Tibial nerve (tissue), 4 donors: Measurements from ENCODE around the gene PALB2. TPM values are rescaled to one million over a fixed set of nuclear protein-coding genes. Genes with fewer than 3 reads are reported as not detected.
"Not testable (repeated sequence)": the region's sequence is repeated elsewhere in the genome, so short reads cannot be mapped to it uniquely, and the experiment has no call there.

ENCODE experiments used
- DNase-seq, 2 donors: peaks; one replicate each; pipeline ENCODE4 v3.0.0-alpha.2; 2019; ENCODE audit warnings: low spot score in 2 of 2
- H3K27ac ChIP-seq, 4 donors: fragments of 200-600 bp; sonication (generic) in 3 of 4; one replicate each; pipeline ENCODE4 v1.5.1; 2017 to 2019; ENCODE audit warnings: mild to moderate bottlenecking in 1 of 4
- H3K27me3 ChIP-seq, 2 donors: fragments of 200-600 bp; sonication (generic) in 1 of 2; one replicate each; pipeline versions ENCODE4 v1.5.1 to v1.6.0; 2017 to 2019
- H3K36me3 ChIP-seq, 3 donors: fragments of 200-600 bp; sonication (generic); one replicate each; pipeline ENCODE4 v1.5.1; 2018 to 2019
- H3K4me1 ChIP-seq, 4 donors: fragments of 200-600 bp; sonication (generic) in 3 of 4; one replicate each; pipeline ENCODE4 v1.5.1; 2017 to 2019
- H3K4me3 ChIP-seq, 4 donors: fragments of 200-600 bp; sonication (generic) in 3 of 4; one replicate each; pipeline ENCODE4 v1.5.1; 2017 to 2019; ENCODE audit warnings: mild to moderate bottlenecking in 1 of 4, moderate library complexity in 1 of 4
- H3K9me3 ChIP-seq, 4 donors: fragments of 200-600 bp; sonication (generic) in 3 of 4; one replicate each; pipeline ENCODE4 v1.5.1; 2017 to 2019
- CTCF ChIP-seq, 5 experiments: fragments of 200-600 bp in 3 of 5; fragments of 450-650 bp in 2 of 5; sonication (generic) in 3 of 5; IDR thresholded peaks; one replicate each; pipeline ENCODE4 v1.5.1; 2016 to 2019; ENCODE audit warnings: antibody characterized with exemption in 5 of 5, mild to moderate bottlenecking in 3 of 5, moderate library complexity in 2 of 5
- EP300 ChIP-seq, 2 donors: sonication (generic); formaldehyde crosslinking; IDR thresholded peaks; one replicate each; pipeline ENCODE4 v1.6.1; 2017; ENCODE audit warnings: antibody characterized with exemption in 2 of 2, mild to moderate bottlenecking in 1 of 2
- POLR2A ChIP-seq, 2 donors: fragments of 450-650 bp; IDR thresholded peaks; one replicate each; pipeline ENCODE4 v1.6.1; 2017; ENCODE audit warnings: antibody characterized with exemption in 2 of 2, mild to moderate bottlenecking in 2 of 2, moderate library complexity in 2 of 2
- WGBS, 2 donors: methylation state at CpG; one replicate each; pipeline ENCODE4 v1.1.5; 2018; 5-methylcytosine and 5-hydroxymethylcytosine counted together
- total RNA-seq, 4 donors: library from RNA; depleted of rRNA; stranded (reverse); fragments of >200 nt; gene quantifications; one replicate each; pipeline ENCODE4 v1.1.0, GENCODE V29; 2016

Gene PALB2
- total RNA-seq, 4 donors from 2014 or later = 9.6 to 19.0 (median 10.7) TPM

DNA sequence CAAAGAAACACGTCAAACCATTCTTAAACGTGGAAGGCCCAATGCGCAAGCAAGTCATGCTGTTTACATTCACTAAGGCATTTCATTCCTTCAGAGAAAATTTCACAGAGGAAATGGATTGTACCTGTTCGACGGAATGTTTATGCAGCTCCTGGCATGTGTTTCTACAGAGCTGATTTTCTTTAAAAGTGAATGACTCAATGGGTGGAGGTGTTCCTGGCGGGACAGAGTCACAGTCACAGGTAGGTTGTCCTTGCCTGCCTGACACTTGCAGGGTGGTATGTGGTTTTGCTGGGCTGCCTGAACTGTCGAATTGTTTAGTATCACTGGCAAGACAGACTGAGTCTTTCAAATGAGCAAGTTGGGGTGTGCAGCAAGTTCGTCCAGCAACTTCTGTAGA is 11.6 kb downstream of the PALB2 start:
- Histone ChIP-seq H3K9me3 (no peaks in the 10 kb centered on the region), H3K27me3 (no peaks in the 10 kb centered on the region), H3K36me3 (peaks cover 2 to 88% (median 20%) of the 10 kb centered on the region in 3 donors), H3K4me3 (no peak overlapping the region), H3K27ac (no peak overlapping the region), H3K4me1 (no peaks in the 10 kb centered on the region)
- 94 to 95% methylated on average over 8 of the region's 8 CpGs for WGBS, 2 donors
- no peak for TF ChIP-seq CTCF (IDR thresholded peaks at IDR 0.05)
- TF ChIP-seq EP300 (IDR thresholded peaks at IDR 0.05) = no peak
- TF ChIP-seq POLR2A (IDR thresholded peaks at IDR 0.05) = no peak
- DNase-seq = no peak

DNA sequence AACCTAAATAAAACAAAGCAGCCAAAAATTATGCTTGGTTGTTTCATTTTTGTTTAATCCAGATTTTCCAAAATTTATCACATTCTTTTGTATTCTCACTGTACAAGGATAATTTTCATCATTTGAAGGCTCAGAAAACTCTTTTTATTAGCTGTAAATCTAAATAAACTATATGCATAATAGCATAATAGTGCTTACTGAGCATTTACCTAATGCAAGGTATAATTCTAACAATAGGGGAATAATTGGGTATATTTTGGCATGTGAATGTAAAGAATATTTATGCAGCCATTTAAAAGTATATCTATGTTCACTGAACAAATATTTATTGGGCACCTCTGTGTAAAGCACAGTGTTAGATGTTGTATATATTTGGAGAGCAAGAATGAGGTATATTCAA is 17.0 kb downstream of the PALB2 start:
- Histone ChIP-seq H3K27me3 (no peaks in the 10 kb centered on the region), H3K4me3 (no peak overlapping the region), H3K27ac (no peak overlapping the region), H3K4me1 (no peaks in the 10 kb centered on the region), H3K9me3 (no peaks in the 10 kb centered on the region), H3K36me3 (peaks cover 2 to 92% (median 25%) of the 10 kb centered on the region in 3 donors)
- no peak for TF ChIP-seq CTCF (IDR thresholded peaks at IDR 0.05)
- TF ChIP-seq POLR2A (IDR thresholded peaks at IDR 0.05) = no peak
- no peak for TF ChIP-seq EP300 (IDR thresholded peaks at IDR 0.05)
- DNase-seq = no peak

DNA sequence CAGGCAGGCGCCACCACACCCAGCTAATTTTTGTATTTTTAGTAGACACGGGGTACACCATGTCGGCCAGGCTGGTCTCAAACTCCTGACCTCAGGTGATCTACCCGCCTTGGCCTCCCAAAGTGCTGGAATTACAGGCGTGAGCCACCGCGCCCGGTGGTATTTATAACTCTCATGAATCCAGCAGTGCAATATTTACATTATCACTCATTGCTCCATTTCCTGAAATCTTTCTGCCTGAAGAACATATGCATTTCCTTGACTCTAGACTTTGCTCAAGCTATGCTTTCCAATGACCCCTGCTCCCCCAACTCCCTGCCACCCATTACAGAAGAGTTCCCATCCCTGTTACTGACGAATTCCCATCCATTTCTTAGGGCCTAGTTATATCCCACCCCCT is 25.3 kb downstream of the PALB2 start:
- Histone ChIP-seq H3K4me1 (no peaks in the 10 kb centered on the region), H3K4me3 (no peak overlapping the region), H3K36me3 (peaks cover 0 to 93% (median 4%) of the 10 kb centered on the region in 3 donors), H3K27ac (no peak overlapping the region), H3K27me3 (no peaks in the 10 kb centered on the region), H3K9me3 (no peaks in the 10 kb centered on the region)
- DNase-seq = no peak
- no peak for TF ChIP-seq EP300 (IDR thresholded peaks at IDR 0.05)
- TF ChIP-seq CTCF (IDR thresholded peaks at IDR 0.05) = no peak
- no peak for TF ChIP-seq POLR2A (IDR thresholded peaks at IDR 0.05)
- 97 to 98% methylated on average over 9 of the region's 9 CpGs for WGBS, 2 donors

DNA sequence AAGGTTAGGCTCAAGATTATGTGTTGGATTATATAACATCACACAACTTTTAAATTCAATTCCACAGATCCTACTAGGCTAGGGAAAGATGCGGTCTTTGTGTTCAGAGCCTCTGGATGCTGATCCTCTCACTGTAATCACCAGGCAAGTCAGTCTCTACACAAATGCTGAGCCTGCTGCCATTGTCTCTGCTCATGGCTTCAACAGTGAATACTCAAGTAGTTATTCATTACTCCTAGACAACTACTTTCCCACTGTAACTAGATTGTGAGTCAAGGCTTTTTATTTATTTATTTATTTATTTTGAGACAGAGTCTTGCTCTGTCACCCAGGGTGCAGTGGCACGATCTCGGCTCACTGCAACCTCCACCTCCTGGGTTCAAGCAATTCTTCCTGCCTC is 29.2 kb downstream of the PALB2 start:
- no peaks in the 10 kb centered on the region for H3K4me1 ChIP-seq
- H3K4me3 ChIP-seq = no peak overlapping the region
- TF ChIP-seq EP300 (IDR thresholded peaks at IDR 0.05) = no peak
- no peak for TF ChIP-seq POLR2A (IDR thresholded peaks at IDR 0.05)
- TF ChIP-seq CTCF (IDR thresholded peaks at IDR 0.05) = no peak
- WGBS, 2 donors = 97 to 98% methylated on average over 3 of the region's 3 CpGs
- no peaks in the 10 kb centered on the region for H3K9me3 ChIP-seq
- H3K27ac ChIP-seq = no peak overlapping the region
- peaks cover 0 to 92% (median 0%) of the 10 kb centered on the region in 3 donors for H3K36me3 ChIP-seq
- DNase-seq = no peak
- no peaks in the 10 kb centered on the region for H3K27me3 ChIP-seq

DNA sequence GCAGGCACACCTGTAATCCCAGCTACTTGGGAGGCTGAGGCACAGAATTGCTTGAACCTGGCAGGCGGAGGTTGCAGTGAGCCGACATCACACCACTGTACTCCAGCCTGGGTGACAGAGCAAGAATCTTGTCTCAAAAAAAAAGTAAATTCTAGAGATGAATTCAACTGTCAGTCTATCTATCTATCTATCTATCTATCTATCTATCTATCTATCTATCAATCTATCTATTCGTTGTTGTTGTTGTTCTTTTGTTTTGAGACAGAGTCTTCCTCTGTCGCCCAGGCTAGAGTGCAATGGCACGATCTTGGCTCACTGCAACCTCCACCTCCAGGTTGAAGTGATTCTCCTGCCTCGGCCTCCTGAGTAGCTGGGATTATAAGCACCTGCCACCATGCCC is 30.2 kb downstream of the PALB2 start:
- not testable (repeated sequence) for DNase-seq, H3K4me1 ChIP-seq, H3K27ac ChIP-seq, H3K9me3 ChIP-seq, H3K27me3 ChIP-seq, H3K4me3 ChIP-seq
- 95 to 96% methylated on average over 6 of the region's 6 CpGs for WGBS, 2 donors
- H3K36me3 ChIP-seq = peaks cover 0 to 92% (median 0%) of the 10 kb centered on the region in 3 donors

DNA sequence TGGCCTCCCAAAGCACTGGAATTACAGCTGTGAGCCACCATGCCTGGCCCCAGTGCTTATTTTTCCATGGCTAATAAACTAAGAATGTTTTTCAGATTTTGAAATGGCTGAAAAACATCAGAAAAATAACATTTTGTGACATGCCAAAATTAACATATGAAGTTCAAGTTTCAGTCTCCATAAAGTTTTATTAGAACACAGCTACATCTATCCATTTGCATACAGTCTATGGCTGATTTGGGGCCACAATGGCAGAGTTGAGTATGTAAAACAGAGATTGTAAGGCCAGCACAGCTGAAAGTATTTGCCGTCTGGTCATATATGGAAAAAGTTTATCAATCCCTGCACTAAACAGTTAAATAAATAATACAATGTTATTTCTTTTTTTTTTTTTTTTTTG is 31.2 kb downstream of the PALB2 start:
- 95 to 97% methylated on average over 1 of the region's 1 CpG for WGBS, 2 donors
- Histone ChIP-seq H3K4me1 (no peaks in the 10 kb centered on the region), H3K4me3 (no peak overlapping the region), H3K36me3 (peaks cover 0 to 92% (median 0%) of the 10 kb centered on the region in 3 donors), H3K27me3 (no peaks in the 10 kb centered on the region), H3K9me3 (no peaks in the 10 kb centered on the region), H3K27ac (no peak overlapping the region)
- no peak for DNase-seq
- no peak for TF ChIP-seq POLR2A (IDR thresholded peaks at IDR 0.05)
- no peak for TF ChIP-seq EP300 (IDR thresholded peaks at IDR 0.05)
- TF ChIP-seq CTCF (IDR thresholded peaks at IDR 0.05) = no peak
